ENCODE data around the gene SSTR5.
"Not testable (repeated sequence)": the region's sequence is repeated elsewhere in the genome, so short reads cannot be mapped to it uniquely, and the experiment has no call there.

Gene SSTR5

GRCh38 chr16:1072526-1073261 lies at the start of gene SSTR5:
SSTR5 (plus strand) TSS chr16:1072747; CDS start chr16:1078869, 6,122 bp downstream.
- no peak for DNase-seq

GRCh38 chr16:1024138-1024537 lies 48.4 kb upstream of the SSTR5 start:
- DNase-seq, result no peak

GRCh38 chr16:1025183-1025809 lies 47.3 kb upstream of the SSTR5 start:
- DNase-seq, result not testable (repeated sequence)

GRCh38 chr16:1026057-1026783 lies 46.3 kb upstream of the SSTR5 start:
- no peak for DNase-seq

GRCh38 chr16:1026784-1027500 lies 45.6 kb upstream of the SSTR5 start:
- no peak for DNase-seq

GRCh38 chr16:1027501-1027815 lies 45.1 kb upstream of the SSTR5 start:
- DNase-seq, result no peak

- DNase-seq, result no peak
These were observed 44.5 kb upstream of the SSTR5 start for GRCh38 chr16:1028056-1028455.

- no peak for DNase-seq
These were observed 43.9 kb upstream of the SSTR5 start for GRCh38 chr16:1028524-1029258.

GRCh38 chr16:1029259-1029545 lies 43.3 kb upstream of the SSTR5 start:
- DNase-seq, result no peak

- no peak for DNase-seq
These were observed 42.1 kb upstream of the SSTR5 start for GRCh38 chr16:1030473-1030901.

GRCh38 chr16:1031666-1032065 lies 40.9 kb upstream of the SSTR5 start:
- DNase-seq, result no peak

GRCh38 chr16:1032607-1033006 lies 39.9 kb upstream of the SSTR5 start:
- DNase-seq, result no peak

- no peak for DNase-seq
These were observed 39.3 kb upstream of the SSTR5 start for GRCh38 chr16:1033128-1033679.

- DNase-seq, result no peak
These were observed 38.1 kb upstream of the SSTR5 start for GRCh38 chr16:1034230-1035065.

GRCh38 chr16:1035066-1035415 lies 37.5 kb upstream of the SSTR5 start:
- DNase-seq, result no peak

- DNase-seq, result no peak
These were observed 36.4 kb upstream of the SSTR5 start for GRCh38 chr16:1036166-1036565.

GRCh38 chr16:1036726-1037393 lies 35.7 kb upstream of the SSTR5 start:
- no peak for DNase-seq

GRCh38 chr16:1037394-1038257 lies 34.9 kb upstream of the SSTR5 start:
- no peak for DNase-seq

GRCh38 chr16:1038932-1039331 lies 33.6 kb upstream of the SSTR5 start:
- DNase-seq, result no peak

GRCh38 chr16:1039762-1040161 lies 32.8 kb upstream of the SSTR5 start:
- DNase-seq, result no peak
